ENCODE results near the gene LCMT1. TPM values are rescaled to one million over a fixed set of nuclear protein-coding genes. Genes with fewer than 3 reads are reported as not detected.

LCMT1 gene
- total RNA-seq, 3 donors from 2014 or later (not counting 1 experiment from before 2014, with no cell fraction given) = 28.8 to 49.5 (median 43.0) TPM

GRCh38 chr16:25217112-25217511 lies 105.6 kb downstream of the LCMT1 start:
- Mint-ChIP-seq H3K27me3 (ENCODE audit: low read depth in 2 of 2) (no peaks in the 10 kb centered on the region), H3K9me3 (no peaks in the 10 kb centered on the region), H3K4me3 (no peak overlapping the region), H3K4me1 (no peaks in the 10 kb centered on the region), H3K27ac (no peak overlapping the region), H3K36me3 (no peaks in the 10 kb centered on the region)
- TF ChIP-seq CTCF (IDR thresholded peaks at IDR 0.05) = no peak
- no peak overlapping the region for H3K4me3 ChIP-seq (ENCODE audit: low read length)
- WGBS (ENCODE audit: insufficient coverage) = 92% methylated on average over 17 of the region's 17 CpGs
- H3K36me3 ChIP-seq (ENCODE audit: control insufficient read depth, insufficient read depth, low read length) = no peaks in the 10 kb centered on the region
- intact Hi-C loops (cut with micrococcal nuclease) = no loop called here
- ATAC-seq (no peak), DNase-seq (no peak)
- no peak overlapping the region for H3K27ac ChIP-seq (ENCODE audit: low read length)
- no peaks in the 10 kb centered on the region for H3K4me1 ChIP-seq (ENCODE audit: control insufficient read depth, insufficient read depth, low read length)
- H3K27me3 ChIP-seq (ENCODE audit: control insufficient read depth, insufficient read depth, low read length) = no peaks in the 10 kb centered on the region
- H3K9me3 ChIP-seq (ENCODE audit: control insufficient read depth, insufficient read depth, low read length) = no peaks in the 10 kb centered on the region

GRCh38 chr16:25217921-25218320 lies 106.4 kb downstream of the LCMT1 start:
- H3K27me3 ChIP-seq (ENCODE audit: control insufficient read depth, insufficient read depth, low read length) = no peaks in the 10 kb centered on the region
- no peak overlapping the region for H3K27ac Mint-ChIP-seq
- ATAC-seq = no peak
- H3K4me1 Mint-ChIP-seq = no peaks in the 10 kb centered on the region
- no peaks in the 10 kb centered on the region for H3K9me3 ChIP-seq (ENCODE audit: control insufficient read depth, insufficient read depth, low read length)
- TF ChIP-seq CTCF (IDR thresholded peaks at IDR 0.05) = no peak
- 88% methylated on average over 4 of the region's 4 CpGs for WGBS (ENCODE audit: insufficient coverage)
- H3K36me3 Mint-ChIP-seq = no peaks in the 10 kb centered on the region
- H3K4me3 ChIP-seq (ENCODE audit: low read length) = no peak overlapping the region
- no peaks in the 10 kb centered on the region for H3K9me3 Mint-ChIP-seq
- H3K27me3 Mint-ChIP-seq (ENCODE audit: low read depth in 2 of 2) = no peaks in the 10 kb centered on the region
- intact Hi-C loops (cut with micrococcal nuclease) = no loop called here
- no peak overlapping the region for H3K4me3 Mint-ChIP-seq
- H3K4me1 ChIP-seq (ENCODE audit: control insufficient read depth, insufficient read depth, low read length) = no peaks in the 10 kb centered on the region
- no peak overlapping the region for H3K27ac ChIP-seq (ENCODE audit: low read length)
- DNase-seq = no peak
- H3K36me3 ChIP-seq (ENCODE audit: control insufficient read depth, insufficient read depth, low read length) = no peaks in the 10 kb centered on the region

- Mint-ChIP-seq H3K4me3 (no peak overlapping the region), H3K27ac (no peak overlapping the region), H3K36me3 (no peaks in the 10 kb centered on the region), H3K27me3 (ENCODE audit: low read depth in 2 of 2) (no peaks in the 10 kb centered on the region), H3K9me3 (no peaks in the 10 kb centered on the region), H3K4me1 (no peaks in the 10 kb centered on the region)
- 83% methylated on average over 3 of the region's 3 CpGs for WGBS (ENCODE audit: insufficient coverage)
- Histone ChIP-seq H3K27me3 (ENCODE audit: control insufficient read depth, insufficient read depth, low read length) (no peaks in the 10 kb centered on the region), H3K9me3 (ENCODE audit: control insufficient read depth, insufficient read depth, low read length) (no peaks in the 10 kb centered on the region), H3K4me3 (ENCODE audit: low read length) (no peak overlapping the region), H3K36me3 (ENCODE audit: control insufficient read depth, insufficient read depth, low read length) (no peaks in the 10 kb centered on the region), H3K4me1 (ENCODE audit: control insufficient read depth, insufficient read depth, low read length) (no peaks in the 10 kb centered on the region), H3K27ac (ENCODE audit: low read length) (no peak overlapping the region)
- ATAC-seq (no peak), DNase-seq (no peak)
- intact Hi-C loops (cut with micrococcal nuclease) = no loop called here
- TF ChIP-seq CTCF (IDR thresholded peaks at IDR 0.05) = no peak
Observed at GRCh38 chr16:25219070-25219737, 107.7 kb downstream of the LCMT1 start.

- WGBS (ENCODE audit: insufficient coverage) = 89% methylated on average over 8 of the region's 8 CpGs
- Mint-ChIP-seq H3K27me3 (ENCODE audit: low read depth in 2 of 2) (no peaks in the 10 kb centered on the region), H3K4me3 (no peak overlapping the region), H3K36me3 (no peaks in the 10 kb centered on the region), H3K9me3 (no peaks in the 10 kb centered on the region), H3K4me1 (peaks cover 0 to 7% of the 10 kb centered on the region in 2 donors), H3K27ac (no peak overlapping the region)
- Histone ChIP-seq H3K27me3 (ENCODE audit: control insufficient read depth, insufficient read depth, low read length) (no peaks in the 10 kb centered on the region), H3K9me3 (ENCODE audit: control insufficient read depth, insufficient read depth, low read length) (no peaks in the 10 kb centered on the region), H3K36me3 (ENCODE audit: control insufficient read depth, insufficient read depth, low read length) (no peaks in the 10 kb centered on the region), H3K4me1 (ENCODE audit: control insufficient read depth, insufficient read depth, low read length) (no peaks in the 10 kb centered on the region), H3K27ac (ENCODE audit: low read length) (no peak overlapping the region), H3K4me3 (ENCODE audit: low read length) (no peak overlapping the region)
- intact Hi-C loops (cut with micrococcal nuclease) = no loop called here
- DNase-seq (no peak), ATAC-seq (no peak)
- no peak for TF ChIP-seq CTCF (IDR thresholded peaks at IDR 0.05)
Observed at GRCh38 chr16:25222959-25223358, 111.4 kb downstream of the LCMT1 start.
